Measurements from ENCODE around the gene UGGT1.
A peak's percentile ranks its signal among the peaks of the same experiment; 100 is the strongest.
"Not testable (repeated sequence)": the region's sequence is repeated elsewhere in the genome, so short reads cannot be mapped to it uniquely, and the experiment has no call there.

UGGT1 gene

DNA sequence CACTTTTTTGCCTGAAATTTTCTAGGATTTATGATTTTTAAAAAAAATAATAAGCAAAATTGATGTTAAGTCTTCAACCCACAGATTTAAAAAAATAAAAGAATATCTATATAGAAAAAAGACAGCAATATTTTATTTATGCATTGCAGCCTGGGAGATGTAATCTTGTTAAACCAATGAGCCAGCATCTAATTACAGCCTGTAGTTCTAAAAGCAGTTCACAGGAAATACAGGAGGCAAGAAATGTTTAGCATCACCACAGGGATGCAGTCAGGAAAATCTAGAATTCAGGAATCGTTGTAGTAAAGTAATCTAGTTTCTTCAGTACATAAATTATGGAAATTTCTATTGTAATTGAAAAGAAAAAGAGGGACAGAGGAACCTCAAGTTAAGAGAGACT is 17.2 kb downstream of the UGGT1 start:
- no peak for DNase-seq

DNA sequence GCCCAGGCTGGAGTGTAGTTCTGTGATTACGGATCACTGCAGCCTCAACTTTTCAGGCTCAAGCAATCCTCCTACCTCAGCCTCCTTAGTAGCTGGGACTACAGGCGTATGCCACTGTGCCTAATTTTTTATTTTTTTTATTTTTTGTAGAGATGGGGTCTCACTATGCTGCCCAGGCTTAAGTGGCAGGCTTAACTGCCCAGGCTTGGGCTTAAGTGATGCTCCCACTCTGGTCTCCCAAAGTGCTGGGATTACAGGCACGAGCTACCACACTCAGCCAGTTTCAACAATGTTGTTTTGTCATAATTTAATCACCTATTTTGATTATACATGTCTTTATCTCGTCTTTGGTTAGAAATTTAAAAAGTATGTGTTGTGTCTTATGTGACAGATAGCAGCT is 18.2 kb downstream of the UGGT1 start:
- no peak for DNase-seq

DNA sequence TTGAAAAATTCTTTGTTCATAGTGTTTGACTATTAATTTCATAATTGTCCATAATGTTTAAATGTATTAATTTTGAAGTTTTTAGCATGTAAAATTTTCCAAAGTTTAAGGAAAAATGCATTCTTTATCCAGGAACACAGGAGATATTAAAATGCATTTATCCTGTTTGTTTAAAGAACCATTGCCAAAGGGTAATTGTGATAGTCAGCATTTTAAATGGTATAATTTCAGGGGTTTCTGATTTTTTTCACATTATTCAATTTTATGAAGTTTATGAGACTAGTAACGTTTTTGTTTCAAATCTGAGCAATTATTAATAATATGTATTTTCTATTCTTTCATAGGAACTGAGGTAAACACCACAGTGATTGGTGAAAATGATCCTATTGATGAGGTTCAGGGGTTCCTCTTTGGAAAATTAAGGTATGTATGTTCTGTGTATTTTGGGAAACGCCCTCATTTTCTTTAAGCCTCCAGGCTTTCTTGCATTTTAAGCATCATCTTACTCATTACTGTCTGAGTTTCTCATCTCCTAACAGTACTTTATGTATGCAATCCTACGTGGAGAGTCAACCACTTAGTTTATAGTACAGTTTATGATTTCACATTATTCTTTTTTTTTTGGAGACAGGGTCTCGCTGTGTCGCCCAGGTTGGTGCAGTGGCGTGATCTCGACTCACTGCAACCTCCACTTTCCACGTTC is 25.1 kb downstream of the UGGT1 start:
- DNase-seq = no peak

DNA sequence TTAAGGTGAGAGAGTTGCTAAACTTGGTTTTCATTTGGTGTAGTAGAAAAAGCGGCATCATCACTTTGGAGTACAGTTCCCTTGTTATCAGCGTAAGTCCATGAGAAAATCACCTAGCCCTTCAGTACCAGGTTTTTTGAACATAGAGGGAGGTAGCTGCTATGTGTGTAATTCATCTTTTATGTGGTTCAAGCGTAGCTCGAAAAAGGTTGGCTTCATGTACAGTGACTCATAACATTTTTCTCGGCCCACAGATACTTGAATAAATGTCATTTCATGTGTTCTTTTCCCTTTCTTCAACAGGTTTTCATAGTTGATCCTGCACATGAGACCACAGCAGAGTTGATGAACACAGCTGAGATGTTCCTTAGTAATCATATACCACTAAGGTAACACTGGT is 43.6 kb downstream of the UGGT1 start:
- no peak for DNase-seq

DNA sequence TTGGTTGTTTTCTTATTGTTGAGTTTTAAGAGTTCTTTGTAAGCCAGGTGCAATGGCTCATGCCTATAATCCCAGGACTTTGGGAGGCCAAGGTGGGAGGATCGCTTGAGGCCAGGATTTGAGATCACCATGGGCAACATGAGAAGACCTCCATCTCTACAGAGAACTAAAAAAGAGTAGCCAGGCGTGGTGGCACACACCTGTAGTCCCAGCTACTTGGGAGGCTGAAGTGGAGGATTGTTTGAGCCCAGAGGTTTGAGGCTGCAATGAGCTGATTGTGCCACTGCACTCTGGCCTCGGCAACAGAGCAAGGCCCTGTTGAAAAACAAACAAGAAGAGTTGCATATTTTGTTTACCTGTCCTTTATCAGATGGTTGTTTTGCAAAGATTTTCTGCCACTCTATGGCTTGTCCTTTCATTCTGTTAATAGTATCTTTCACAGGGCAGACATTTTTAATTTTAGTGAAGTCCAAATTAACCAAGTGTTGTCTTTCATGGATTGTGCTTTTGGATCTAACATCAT is 46.2 kb downstream of the UGGT1 start:
- no peak for DNase-seq

DNA sequence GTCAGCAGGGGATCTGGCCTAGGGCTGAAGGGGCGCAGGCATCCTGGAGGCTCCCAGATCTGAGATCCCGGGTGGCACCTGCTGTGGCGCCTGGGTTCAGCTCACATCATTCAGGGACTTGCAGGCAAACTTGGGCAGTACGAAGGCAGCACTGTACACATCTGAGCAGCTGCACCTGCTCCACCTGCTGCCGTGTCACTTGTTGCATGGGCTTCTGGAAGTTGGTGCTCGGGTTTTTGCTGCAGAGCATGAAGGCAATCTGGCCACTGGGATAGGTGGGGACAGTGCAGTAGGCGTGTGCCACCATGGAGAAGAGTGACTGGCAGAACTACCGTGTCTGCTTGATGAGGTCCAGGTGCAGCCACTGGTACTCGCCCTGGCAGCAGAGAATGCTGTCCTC is 48.6 kb downstream of the UGGT1 start:
- DNase-seq = no peak

DNA sequence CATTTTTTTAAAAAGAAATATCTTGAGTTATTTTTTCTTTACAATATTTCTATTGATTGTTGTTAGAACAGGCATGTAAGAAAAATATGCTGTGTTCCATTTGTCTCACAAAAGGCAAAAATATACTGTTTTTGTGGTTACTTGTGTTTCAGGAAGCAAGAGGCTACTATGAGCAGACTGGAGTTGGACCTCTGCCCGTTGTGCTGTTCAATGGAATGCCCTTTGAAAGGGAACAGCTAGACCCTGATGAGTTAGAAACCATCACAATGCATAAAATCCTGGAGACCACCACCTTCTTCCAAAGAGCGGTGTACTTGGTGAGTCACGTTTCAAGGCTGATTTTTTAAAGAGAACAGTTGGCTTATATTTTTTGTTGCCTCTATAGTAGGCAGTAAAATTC is 54.7 kb downstream of the UGGT1 start:
- DNase-seq = no peak

DNA sequence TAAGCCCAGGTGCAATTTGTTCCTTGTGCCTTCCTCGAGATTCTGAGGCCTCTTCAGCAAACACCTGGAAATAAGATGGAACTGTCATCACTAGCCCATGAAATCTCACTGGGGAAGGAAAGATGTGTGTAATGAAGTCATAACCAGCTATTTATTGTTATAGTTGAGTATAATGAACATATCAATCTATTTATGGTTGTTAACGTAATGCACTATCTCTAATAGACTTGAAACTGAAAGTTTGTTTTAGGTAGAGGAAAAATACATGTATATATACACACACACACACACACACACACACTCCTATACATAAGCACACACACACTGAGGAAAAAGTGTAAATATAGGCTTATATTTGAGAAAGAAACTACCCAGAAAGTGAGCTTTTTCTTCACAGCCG is 62.8 kb downstream of the UGGT1 start:
- DNase-seq = no peak

DNA sequence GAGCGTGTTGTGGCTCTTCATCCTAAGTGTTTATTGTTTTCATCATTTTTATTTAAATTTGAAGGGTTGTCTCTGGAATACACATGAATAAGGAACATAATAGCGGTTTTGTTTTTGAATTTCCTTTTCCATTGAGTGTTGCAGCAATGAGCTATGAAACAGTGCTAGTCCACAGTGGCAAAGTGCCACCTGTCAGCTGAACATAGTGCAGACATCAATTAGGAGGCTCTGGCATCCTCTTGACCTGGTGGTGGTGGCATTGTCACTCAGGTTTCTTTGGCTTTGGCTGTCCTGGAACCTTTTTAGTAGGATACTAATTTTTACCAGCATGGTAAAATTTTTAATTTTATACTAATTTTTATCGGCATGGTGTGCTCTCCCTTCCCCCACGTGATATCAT is 63.2 kb downstream of the UGGT1 start:
- no peak for DNase-seq

DNA sequence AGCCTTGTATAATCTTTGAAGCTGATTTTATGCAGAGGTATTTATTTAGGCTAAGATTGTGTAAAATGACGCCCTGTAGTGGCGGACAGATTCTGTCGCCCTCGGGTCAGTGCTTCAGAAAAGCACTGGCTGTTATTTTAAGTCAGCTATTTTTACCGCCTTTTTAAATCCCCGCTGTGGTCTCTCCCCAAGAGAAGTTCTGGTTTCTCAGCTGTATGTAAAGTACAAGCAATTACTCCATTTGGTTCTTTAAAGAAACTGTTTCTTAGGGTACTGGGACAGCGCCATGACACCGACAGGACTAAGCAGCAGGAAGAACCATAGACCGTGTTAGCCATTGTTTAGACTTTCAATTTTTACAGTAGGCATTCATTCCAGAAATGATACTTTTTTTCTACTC is 65.0 kb downstream of the UGGT1 start:
- no peak for DNase-seq

DNA sequence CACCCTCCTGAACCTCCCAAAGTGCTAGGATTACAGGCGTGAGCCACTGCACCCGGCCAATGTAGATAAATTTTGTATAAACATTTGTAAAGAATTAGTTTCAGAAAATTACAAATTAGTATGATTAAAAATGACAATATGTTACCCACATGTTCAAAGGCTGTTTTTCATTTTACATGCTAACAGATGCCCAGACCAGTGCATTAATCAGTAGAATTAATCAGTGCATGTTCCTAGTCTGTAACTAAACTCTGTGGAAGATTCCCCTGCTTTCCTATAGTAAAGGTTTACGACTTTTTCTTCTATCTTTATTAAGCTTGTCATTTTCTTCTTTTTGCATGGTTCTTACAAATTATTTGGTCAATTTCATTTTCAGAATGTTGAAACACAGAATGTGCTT is 65.8 kb downstream of the UGGT1 start:
- no peak for DNase-seq

DNA sequence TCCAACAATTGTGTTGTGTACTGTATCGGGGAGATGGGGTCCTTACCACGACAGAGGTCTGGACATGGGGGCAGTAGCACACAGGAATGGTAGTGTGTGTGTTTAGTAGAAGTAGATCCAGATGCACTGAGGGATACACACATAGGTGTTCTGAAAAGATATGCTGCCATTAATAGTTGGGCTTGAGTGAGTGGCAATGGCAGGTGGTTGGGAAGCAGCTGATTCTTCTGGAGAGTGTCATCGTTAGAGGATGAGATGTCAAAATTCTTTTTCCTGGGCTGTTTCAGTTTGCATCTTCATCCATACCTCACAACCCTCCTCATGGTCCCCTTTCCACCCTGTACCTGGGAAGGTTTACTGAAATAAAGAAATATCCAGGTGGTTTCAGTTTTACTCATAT is 66.6 kb downstream of the UGGT1 start:
- DNase-seq = no peak

DNA sequence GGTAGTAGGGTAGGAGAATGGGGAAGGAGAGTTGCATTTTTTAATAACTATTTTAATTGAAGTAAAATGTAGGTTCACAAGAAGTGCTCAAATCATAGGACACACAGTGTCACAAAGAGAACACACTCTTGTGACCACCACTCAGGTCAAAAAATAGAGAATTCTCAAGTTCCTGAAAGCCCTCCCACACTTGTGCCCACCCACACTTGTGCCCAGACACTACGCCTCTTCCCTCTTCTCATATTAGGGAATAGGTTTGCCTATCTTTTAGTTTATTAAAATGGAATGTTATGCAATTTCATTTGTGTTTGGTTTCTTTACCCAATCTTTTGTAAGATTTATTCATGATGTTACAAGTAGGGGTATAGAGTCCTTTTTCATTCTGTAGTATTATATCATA is 67.2 kb downstream of the UGGT1 start:
- DNase-seq = no peak

DNA sequence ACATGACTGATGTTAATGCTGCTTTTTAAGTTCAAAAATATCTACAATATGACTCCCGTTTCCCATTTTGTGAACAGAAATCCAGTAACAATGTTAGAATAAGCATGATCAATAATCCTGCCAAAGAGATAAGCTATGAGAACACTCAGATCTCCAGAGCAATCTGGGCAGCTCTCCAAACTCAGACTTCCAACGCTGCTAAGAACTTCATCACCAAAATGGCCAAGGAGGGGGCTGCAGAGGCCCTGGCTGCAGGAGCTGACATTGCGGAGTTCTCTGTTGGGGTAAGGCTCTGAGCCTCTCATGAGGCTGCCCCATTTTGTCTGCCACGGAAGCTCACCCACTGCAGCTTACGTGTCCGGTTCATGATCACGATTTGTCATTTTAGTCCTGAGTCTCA is 68.4 kb downstream of the UGGT1 start:
- no peak for DNase-seq

DNA sequence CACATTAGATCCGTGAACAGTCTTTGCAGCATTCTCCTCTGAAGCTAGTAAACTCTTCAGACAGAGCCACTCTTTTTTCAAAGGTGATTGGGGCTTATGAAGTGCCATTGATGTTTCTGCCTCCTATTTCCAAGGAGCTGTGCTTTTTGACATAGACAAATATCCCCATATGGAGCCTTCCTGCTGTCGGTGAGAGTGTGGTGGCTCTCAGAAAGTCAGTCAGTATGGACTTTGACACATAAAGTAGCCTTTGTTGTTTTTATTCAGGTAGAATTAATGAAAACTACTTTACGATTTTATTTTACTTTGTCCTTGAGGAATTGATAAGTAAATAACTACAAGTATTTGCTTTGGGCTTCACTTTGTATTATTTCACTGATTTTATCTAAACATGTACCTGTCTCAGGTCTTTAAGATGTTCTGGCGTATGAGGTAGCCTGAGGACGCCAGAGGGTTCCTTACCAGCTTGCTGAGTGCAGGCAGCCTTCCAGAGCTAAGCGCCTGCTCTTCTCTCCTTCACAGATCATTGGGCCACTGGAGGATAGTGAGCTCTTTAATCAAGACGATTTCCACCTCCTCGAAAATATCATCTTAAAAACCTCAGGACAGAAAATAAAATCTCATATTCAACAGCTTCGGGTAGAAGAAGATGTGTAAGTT is 69.7 kb downstream of the UGGT1 start:
- no peak for DNase-seq

DNA sequence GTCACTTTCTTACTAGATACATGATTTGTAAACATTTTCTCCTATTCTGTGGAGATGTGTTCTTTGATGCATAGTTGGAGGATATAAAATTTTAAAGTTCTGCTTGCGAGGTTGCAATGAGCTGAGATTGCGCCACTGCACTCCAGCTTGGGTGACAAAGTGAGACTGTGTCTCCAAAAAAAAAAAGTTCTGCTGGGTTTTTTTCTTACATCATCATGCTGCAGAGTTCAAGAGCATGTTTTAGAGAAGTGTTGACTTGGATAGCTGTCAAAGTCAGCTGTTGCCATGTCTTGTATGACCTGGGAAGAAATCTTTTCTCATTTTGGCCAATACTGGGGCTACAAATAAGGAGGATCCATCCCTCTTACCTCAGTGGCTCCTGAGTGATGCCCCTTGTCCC is 71.3 kb downstream of the UGGT1 start:
- no peak for DNase-seq

DNA sequence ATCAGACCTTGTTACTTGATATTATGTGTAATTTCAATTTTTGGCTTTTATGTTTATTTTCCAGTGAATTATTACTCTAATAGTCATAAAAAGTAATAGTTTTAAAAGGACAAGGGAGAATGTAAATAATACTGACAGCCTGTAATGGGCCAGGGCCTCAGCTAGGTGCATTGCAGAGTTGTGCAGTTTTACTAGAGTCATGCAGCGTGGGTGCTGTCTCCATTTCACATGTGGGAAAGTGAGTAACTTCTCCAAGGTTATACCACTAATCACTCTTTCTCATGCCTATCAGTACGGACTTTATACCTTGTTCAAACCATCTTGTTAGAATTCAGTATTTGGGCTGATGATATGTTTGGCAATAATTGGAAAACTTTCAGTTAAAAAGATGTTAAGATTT is 73.3 kb downstream of the UGGT1 start:
- DNase-seq = no peak

DNA sequence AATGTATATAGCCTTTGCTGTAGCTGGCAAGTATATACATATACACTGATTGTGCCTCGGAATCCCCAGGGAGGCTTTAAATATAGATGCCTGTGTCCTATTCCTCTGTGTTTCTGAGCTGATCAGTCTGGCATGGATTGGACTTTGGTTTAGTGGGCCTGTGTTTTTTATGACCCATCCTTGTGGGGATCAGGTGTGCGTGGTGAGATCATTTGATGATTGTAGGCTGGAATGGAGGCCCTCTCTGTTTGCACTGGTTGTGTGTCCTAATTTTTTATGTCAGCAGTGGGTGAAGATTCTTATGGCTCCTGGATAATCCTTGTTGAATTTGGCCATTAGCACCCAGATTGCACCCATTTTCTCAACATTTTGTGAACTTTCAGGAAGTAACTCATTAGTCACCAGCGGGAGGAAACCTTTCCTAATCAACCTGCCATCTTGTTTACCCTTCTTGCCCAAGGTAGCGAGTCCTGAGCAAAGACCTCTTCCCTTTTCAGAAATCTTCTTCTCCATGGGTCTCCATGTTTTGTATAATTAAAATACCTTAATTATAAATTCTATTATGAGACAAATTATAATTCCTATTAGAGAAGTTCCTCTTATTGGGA is 75.8 kb downstream of the UGGT1 start:
- DNase-seq = peak; percentile 16

DNA sequence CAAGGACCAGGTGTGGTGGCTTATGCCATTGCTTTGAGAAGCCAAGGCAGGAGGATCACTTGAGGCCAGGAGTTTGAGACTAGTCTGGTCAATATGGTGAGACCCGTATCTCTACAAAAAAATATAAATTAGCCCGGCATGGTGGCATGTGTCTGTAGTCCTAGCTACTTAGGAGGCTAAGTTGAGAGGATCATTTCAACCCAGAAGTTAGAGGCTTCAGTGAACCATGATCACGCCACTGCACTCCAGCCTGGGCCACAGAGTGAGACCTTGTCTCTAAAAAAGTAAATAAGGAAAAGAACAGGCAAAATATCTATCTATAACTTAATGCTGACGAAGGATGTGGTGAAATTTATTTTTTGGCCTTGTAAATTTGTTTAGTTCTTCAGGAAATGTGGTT is 78.1 kb downstream of the UGGT1 start:
- no peak for DNase-seq

DNA sequence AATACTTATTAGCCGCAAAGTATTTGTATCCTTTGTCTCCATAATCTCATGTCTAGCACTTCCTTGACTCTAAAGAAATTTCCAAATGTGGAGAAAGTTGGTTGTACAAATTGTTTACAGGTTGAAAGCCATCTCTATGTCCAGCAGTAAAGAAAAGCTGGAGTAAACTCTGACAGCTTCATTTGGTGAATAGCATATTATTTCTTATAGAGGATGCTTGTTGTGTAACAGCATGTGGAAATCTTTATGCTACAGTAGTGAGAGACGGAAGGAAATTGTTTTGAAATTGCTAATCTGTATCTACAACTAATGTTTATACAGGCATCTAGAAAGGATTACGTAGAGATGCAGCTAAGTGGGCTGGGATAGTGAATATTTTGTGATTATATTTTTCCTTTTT is 78.5 kb downstream of the UGGT1 start:
- peak; percentile 64 for DNase-seq

DNA sequence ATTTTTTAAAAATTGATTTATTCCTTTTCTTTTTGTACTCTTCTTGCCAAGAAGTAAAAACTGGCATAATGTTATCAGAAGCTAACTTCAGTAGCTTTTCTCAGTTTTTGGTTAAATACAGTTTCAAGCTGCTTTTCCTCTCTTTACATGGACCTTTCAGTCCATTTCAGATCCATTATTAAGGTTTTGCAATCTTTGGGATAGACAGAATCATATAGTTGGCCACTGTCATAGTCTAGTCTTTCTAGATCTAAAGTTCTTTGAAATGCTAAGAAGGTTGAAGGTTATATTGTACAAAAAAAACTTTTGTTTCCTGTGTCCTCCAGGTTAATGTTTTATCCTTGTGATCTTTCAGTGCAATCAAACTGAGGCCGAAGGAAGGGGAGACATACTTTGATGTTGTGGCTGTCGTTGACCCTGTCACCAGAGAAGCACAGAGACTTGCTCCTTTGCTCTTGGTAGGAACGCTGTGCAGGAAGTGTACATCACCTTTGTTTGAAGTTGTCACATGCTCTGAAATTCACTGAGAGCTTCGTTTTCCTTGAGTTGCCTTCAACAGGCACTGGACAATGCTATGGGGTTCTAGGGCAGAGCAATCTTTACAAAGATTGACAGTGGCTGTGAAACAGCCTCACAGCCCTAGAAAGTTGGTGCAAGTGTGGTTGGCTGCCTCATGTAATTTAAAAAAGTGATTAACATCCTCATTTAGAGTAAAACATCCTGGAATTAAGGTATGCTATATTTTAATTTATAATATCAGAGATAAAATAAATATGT is 79.1 kb downstream of the UGGT1 start:
- DNase-seq = no peak

DNA sequence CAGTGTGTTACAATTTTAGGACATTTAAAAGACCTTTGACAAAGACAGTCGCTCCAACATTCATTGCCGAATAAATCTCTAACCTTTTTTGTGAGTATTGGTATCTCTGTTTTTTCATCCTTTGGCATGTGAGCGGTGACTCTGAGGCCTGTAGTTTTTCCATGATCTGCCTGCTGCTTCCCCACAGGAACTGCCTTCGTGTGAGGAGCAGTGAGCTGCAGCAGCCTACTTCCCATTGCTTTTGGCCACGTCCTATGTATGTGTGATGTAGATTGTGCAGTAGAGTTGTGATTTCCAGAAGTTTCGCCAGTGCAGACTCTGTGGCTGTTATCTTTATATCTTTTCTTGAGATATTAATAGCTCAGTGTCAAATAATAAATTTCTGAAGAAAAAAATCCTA is 79.8 kb downstream of the UGGT1 start:
- no peak for DNase-seq

DNA sequence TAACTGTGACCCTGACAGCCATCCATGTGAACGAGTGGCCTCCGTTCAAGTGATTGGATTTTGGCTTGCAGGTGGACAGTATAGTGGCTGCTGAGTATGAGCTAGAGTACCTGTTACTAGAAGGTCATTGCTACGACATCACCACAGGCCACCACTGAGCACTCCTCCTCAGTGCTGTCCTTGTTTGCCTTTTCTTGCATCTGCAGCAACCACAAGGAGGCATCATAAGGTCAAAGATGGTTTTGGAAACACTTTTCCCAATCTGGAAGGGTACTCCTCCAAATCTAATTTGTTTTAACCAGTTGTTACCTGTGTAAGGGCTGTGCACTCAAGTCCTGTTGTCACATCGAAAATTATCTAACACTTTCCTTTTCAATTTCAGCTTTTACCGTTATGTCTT is 81.2 kb downstream of the UGGT1 start:
- no peak for DNase-seq

DNA sequence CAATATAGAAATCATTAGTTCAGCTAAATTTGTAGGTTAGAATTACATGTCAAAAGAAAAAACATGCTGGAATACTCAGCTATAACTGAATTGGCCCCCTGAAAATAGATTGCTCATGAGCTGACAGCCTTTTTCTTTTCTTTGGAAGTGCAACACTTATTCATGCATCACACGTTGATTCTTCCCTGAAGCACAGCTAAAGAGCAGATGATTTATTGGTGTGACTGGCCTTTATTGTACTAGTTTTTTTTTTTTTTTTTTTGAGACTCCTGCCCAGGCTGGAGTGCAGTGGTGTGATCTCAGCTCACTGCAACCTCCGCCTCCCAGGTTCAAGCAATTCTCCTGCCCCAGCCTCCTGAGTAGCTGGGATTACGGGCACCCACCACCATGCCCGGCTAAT is 83.1 kb downstream of the UGGT1 start:
- DNase-seq = not testable (repeated sequence)

Measured in hematopoietic multipotent progenitor cell treated with erythropoietin and hydrocortisone succinate and interleukin-3 and kit ligand, for 4 days (in vitro differentiated cells).